Stimulated activated CD4-positive, alpha-beta T cell treated with anti-CD3 and anti-CD28 coated beads, Interleukin-4, amount 100 ng/mL, for 48 hours (primary cell): ENCODE measurements around the gene GNG12.

Source experiments
- DNase-seq, 2 donors: peaks; one replicate each; pipeline ENCODE4 v3.0.0-alpha.2; 2020; ENCODE audit warnings: low read depth in 2 of 2

GNG12 gene

DNA sequence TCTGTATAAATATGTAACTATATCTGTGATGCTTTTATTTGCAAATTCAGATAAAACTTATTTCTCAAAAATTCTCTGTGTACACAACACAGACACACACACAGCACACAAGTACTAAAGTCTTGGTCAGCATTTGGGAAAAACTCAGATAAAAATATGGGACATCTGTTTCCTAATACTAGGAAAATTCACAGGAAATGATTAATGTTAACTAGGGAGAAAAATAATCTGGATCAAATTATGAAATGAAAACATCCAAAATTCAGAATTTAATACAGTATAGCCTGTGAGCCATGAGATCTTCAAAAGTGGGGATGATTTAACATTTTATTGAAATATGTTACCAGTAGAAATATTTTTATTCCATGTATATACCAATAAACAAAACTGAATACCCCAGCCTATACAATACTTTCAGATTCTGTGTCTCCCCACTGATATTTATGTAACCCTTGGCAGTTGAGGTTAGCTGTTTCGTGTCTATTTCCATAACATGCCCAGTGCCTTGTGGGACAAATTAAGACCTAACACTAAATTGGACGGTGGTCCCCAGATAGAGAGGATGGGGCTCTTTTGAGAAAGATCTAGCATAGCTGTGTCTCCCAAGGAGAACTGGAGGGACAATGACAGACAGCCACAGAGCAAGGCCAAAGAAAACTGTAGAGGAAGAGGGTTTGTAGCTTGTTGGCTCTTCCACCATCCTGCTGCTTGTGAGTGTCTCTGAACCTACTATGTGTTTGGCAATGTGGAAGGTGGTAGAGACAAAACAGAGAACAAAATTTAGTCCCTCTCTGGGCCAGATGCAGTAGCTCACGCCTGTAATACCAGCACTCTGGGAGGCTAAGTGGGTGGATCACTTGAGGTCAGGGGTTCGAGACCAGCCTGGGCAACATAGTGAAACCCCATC is 47.2 kb downstream of the GNG12 start:
- no peak for DNase-seq

DNA sequence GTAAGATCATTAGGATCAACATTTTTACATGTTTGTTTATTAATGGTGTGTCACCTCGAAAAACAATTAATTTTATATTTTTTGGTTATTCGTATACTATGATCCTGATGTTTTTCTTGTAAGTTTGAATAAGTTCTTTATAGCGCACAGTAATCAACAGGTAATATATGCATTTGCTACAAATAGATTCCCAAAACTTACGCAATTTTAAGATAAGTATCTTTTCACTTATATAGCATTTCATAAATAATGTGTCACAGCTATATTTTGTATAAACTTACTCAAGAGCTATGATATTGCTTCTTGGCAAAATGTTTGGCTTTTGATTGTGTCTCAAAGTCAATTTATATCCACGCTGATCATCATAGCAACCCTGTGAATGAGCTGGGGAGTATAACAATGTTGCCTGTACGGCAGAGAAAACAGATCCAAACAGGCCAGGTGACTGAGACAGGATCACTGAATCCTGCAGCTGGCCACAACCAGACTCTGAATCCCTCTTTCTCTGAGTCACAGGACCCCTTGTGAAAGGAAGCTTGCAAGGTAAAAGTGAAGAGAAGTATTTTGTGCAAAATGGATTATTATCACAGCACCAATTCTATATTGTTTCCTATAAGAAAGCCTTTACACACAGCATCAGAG is 48.6 kb downstream of the GNG12 start:
- no peak for DNase-seq

DNA sequence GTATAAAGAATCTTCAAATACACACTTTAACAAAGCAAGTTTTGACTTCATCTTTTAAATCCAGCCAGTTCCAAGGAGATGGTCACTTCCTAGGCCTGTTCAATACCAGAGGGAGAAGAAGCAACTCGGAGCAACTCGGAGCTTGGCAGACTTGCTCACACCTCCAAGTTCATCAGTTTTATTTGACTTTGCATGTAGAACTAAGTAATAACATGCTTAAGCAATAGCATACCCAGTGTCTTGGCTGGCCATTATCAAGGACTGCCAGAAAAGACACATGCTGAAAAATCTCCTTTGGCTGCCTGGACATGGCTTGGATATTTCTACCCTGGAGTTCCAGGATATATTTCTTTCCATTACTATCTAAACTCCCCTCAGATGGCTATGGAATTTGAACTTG is 52.6 kb downstream of the GNG12 start:
- no peak for DNase-seq

- DNase-seq = no peak
Measured at GRCh38 chr1:67777440-67777839, 55.8 kb downstream of the GNG12 start.

DNA sequence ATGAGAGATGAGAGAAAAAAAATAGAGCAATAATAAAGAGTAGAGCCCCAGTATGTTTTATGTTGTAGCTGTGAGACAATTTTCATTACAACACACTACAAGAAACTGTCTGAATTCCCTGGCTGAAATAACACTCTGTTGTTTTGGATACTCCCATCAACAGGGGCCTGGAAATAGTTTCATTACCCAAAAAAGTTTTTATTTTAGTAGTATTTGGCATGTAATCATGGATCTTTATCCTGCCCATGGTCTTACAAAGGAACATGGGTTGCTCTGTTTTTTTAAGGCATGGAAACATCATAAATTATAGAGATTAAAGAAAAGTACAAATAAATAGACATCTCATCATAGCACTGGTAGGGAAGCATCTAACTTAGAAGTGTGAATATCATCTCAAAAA is 56.3 kb downstream of the GNG12 start:
- no peak for DNase-seq

GRCh38 chr1:67773462-67773861 is 59.8 kb downstream of the GNG12 start:
- DNase-seq = no peak

GRCh38 chr1:67771749-67772148 is 61.5 kb downstream of the GNG12 start:
- DNase-seq = no peak

GRCh38 chr1:67771152-67771551 is 62.1 kb downstream of the GNG12 start:
- DNase-seq = no peak

DNA sequence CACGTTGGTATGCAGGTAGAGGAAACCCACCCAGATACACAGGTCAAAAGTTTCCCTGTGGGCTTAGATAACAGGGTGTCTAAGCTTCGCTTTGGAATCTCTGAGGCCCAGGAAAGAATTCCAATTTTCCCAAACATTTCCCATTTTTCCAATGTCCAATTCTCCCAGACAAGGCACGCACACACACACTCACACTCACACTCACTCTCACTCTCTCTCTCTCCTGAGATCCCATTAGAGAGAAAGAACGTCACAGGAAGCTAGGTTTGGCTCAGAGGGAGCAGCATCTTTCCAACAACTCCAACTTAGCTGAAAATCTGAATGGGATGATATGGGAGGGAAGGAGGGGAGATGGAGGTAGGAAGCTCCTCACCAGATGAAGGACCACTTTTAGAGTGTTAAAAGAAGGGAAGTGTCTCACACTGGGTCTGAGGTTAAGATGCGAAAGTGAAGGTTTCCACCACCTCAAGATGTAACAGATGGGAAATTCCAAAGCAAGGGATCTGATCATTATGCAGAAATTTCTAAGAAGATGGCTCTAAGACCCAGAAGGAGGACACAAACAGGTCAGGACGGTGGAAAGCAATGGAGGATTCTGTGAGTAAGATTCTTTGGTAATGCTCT is 63.5 kb downstream of the GNG12 start:
- DNase-seq = no peak

GRCh38 chr1:67768480-67768879 is 64.8 kb downstream of the GNG12 start:
- DNase-seq = no peak

DNA sequence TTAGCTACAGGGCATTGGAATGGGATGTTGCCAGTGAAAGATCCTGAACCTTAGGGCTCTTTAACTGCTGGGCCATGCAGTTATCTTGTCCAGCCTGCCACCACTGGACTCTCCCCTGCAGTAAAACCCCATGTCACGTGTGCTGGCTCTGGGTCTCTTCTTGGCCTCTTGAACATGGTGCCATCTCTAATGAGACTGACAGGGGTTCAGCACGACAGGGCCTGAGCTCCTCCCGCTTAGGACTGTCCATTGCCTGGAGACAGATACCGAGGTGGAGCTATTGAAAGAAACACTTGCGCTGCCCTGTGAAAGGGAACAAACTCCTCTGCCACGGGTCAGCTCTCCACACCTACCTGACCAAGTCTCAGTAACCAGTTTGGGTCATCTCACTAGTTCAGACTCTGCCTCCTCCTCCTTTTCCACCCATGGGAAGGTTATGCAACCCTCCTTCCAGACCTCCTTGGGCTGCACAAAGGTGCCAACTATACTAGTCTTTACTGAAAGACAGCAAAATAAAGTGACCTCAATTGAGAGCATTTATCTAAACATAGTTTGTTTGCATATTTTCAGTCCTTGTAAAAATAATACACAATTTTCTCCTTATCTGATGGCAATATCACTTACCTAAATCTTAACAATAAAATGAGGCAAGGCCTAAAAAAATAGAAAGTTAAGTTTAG is 66.0 kb downstream of the GNG12 start:
- no peak for DNase-seq

GRCh38 chr1:67766141-67766978 is 66.9 kb downstream of the GNG12 start:
- DNase-seq = peak; percentile 17 to 43

GRCh38 chr1:67764633-67765032 is 68.6 kb downstream of the GNG12 start:
- no peak for DNase-seq

DNA sequence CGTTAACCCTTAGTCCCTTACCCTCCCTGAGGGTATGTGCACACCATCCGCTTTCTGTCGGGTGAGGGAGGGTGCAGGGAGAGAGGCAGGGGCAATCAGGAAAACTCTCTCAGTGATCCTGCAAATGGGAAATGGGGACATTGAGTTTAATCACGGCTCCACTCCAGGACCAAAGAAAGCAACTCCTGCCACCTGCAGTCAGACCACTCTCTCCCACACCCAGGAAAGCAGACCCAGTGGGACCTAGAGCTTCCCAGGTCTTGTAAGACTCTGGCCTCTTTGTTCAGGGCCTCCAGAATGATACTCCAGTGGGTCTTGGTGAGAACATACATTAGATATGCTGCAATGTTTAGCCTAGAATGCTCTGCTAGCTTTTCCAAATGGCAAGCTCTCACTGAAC is 71.5 kb downstream of the GNG12 start:
- no peak for DNase-seq

DNA sequence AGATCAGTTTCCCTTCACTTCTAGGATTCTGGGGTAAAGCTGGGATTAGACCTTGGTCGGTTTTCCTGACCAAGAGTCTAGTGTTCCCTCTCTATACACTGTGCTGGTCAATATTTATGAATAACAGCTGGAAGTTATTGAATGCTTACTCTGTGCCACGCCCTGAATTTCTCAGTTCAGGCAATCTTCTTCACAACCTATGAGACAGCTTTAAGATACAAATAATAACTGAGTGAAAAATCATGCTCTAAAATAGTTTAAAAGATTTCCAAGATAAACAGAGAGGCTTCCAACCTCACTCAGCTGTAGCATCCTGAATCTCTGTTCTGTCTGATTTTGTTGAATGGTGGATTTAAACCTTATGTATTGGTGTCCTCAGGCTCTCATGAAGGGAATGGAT is 72.2 kb downstream of the GNG12 start:
- no peak for DNase-seq

DNA sequence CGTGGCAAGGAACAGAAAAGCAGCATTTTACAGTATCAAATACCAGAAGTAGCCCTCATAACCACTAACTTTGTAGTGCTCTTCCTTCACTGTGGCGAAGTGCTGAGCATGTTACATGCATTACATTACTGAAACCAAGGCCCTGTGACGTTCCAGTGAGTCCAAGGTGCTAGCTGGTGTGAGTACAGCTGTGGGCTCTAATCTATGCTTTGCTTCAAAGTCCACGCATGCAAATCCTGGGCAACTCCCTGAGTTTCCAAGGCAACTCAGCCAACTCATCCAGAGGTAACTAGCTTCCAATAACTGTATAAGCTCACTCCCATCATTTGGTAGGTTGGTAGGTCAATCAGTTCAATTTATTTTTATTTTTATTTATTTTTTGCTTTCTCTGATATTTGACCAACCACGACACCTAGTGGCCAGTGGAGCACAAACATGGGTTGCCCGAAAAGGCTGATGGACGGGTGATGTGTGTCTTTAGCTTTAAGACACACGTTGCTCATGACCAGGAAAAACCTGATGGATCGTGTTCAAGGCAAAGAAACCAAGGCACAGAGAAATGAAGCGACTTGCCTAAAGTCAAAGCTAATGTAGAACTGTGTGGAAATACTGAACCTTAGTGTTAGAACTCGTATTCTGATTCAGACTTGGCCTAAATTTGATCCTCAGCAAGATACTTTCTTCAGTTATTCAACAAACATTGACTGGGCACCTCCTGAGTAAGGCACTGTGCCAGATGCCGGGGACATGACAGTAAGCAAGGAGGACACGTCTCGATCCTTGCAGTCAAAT is 73.0 kb downstream of the GNG12 start:
- peak; percentile 43 to 55 for DNase-seq

- no peak for DNase-seq
Measured at GRCh38 chr1:67759692-67760029, 73.6 kb downstream of the GNG12 start.

DNA sequence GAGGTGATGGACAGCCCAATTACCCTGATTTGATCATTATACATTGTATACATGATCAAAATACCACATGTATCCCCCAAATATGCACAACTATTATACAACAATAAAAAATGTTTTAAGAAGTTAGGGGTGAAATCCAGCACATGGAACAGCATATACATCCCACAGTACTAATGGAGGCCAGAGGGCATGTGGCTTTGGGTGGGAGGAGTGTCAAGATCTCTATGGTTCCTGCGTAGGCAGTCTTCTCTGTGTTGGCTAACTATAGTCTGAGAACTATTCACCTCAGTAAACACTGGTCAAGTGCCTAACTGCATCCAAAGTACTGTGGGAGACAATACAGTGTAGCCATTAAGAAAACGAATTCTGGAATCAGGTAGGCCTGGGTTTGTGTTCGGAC is 74.2 kb downstream of the GNG12 start:
- DNase-seq = no peak

DNA sequence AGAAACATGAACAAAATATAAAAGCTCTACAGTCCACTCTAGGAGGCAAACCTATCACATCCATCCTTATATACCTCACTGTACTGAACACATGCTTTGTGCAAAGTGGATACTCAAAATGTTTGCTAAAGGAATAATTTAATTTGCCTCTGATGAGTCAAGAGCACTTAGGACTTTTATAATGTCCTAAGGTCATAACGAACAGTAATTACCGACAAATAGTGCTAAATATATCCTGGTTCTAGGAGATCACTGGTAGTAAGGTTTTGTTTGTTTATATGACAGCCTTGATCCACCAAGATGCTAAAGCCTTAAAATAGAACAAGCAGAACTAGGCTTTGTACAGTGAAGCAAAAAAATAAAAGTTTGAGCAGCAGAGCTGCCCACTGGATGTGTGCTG is 77.6 kb downstream of the GNG12 start:
- no peak for DNase-seq

DNA sequence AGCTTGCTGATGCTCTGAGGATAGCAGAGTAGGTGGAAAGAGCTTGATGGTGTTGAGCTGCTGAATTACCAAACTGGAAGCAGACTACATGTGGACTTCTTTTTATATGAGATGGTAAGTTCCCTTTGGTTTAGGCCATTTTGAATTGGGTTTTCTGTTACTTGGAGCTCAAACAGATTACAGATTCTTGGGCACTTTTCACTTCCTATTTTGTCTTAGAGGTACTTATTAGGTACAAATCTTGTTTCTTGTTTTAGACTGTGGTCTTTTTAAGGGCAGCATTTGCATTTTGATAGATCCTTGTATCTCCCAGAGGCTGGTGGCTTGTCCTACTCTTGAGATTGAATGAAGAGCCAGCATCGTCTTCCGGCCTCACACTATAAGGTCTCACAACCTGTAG is 78.1 kb downstream of the GNG12 start:
- no peak for DNase-seq

- no peak for DNase-seq
Measured at GRCh38 chr1:67754526-67754920, 78.7 kb downstream of the GNG12 start.
